Activated gamma-delta T cell treated with anti-CD3 and anti-CD28 coated beads, Interleukin-2, amount 50 U/mL, for 16 hours (primary cell): Measurements from ENCODE around the gene CRYGC.

Experiments
- DNase-seq: peaks from one replicate; pipeline ENCODE4 v3.0.0-alpha.2; 2020; ENCODE audit warnings: low read depth

CRYGC gene

GRCh38 chr2:208093128-208093527, 36.5 kb downstream of the CRYGC start:
- no peak for DNase-seq

- no peak for DNase-seq
Measured at GRCh38 chr2:208092093-208092832, 37.4 kb downstream of the CRYGC start.

GRCh38 chr2:208090420-208090819, 39.2 kb downstream of the CRYGC start:
- no peak for DNase-seq

GRCh38 chr2:208086029-208086428, 43.6 kb downstream of the CRYGC start:
- no peak for DNase-seq

GRCh38 chr2:208083807-208084206, 45.8 kb downstream of the CRYGC start:
- DNase-seq: no peak
